Thymus (tissue), 11 donors: ENCODE measurements around the gene DNMT3L. TPM values are rescaled to one million over a fixed set of nuclear protein-coding genes. Genes with fewer than 3 reads are reported as not detected.
"Not testable (repeated sequence)": the region's sequence is repeated elsewhere in the genome, so short reads cannot be mapped to it uniquely, and the experiment has no call there.

Source experiments
- DNase-seq, 9 donors: peaks; one replicate each; pipeline ENCODE4 v3.0.0-alpha.2; 2013; ENCODE audit warnings: low spot score in 9 of 9, low read depth in 6 of 9, missing footprints in 1 of 9
- H3K27ac ChIP-seq, 2 donors: one replicate each; pipeline ENCODE4 v1.5.1; 2013; ENCODE audit warnings: control low read depth in 1 of 2, low read depth in 1 of 2, low read length in 1 of 2, mild to moderate bottlenecking in 1 of 2, moderate library complexity in 1 of 2
- H3K27me3 ChIP-seq, 2 donors: one replicate each; pipeline ENCODE4 v1.5.1; 2013; ENCODE audit warnings: low read length in 1 of 2; ENCODE audit not compliant: control insufficient read depth in 2 of 2, insufficient read depth in 1 of 2
- H3K36me3 ChIP-seq, 2 donors: one replicate each; pipeline ENCODE4 v1.5.1; 2013; ENCODE audit warnings: low read length in 1 of 2, mild to moderate bottlenecking in 1 of 2, moderate library complexity in 1 of 2; ENCODE audit not compliant: control insufficient read depth in 2 of 2, insufficient read depth in 2 of 2
- H3K4me1 ChIP-seq, 2 donors: one replicate each; pipeline ENCODE4 v1.5.1; 2013; ENCODE audit warnings: low read length in 2 of 2; ENCODE audit not compliant: control insufficient read depth in 2 of 2, insufficient read depth in 2 of 2
- H3K4me3 ChIP-seq, 2 donors: one replicate each; pipeline ENCODE4 v1.5.1; 2013; ENCODE audit warnings: low read length in 2 of 2, control low read depth in 1 of 2, mild to moderate bottlenecking in 1 of 2
- H3K9me3 ChIP-seq, 2 donors: one replicate each; pipeline ENCODE4 v1.5.1; 2013; ENCODE audit warnings: low read length in 1 of 2, mild to moderate bottlenecking in 1 of 2; ENCODE audit not compliant: control insufficient read depth in 2 of 2, insufficient read depth in 1 of 2
- WGBS: extraction: QIAGEN DNeasy Blood & Tissue Kit; methylation state at CpG from one replicate; pipeline ENCODE4 v1.1.7; 2013; 5-methylcytosine and 5-hydroxymethylcytosine counted together
- polyA plus RNA-seq: library from polyadenylated mRNA; stranded (reverse); fragments of 200-250 nt; gene quantifications from one replicate; pipeline ENCODE4 v1.2.3, GENCODE V29; 2013
- total RNA-seq: library from RNA; stranded (reverse); fragments of 120-200 nt; gene quantifications from one replicate; pipeline ENCODE4 v1.2.4, GENCODE V29; 2013
- donor health status: healthy.

DNMT3L gene
- total and polyA plus RNA-seq, 2 donors = 0.42 to 0.80 TPM

- Histone ChIP-seq H3K27me3 (peaks cover 0 to 11% of the 10 kb centered on the region in 2 donors), H3K4me1 (peaks cover 12 to 32% of the 10 kb centered on the region in 2 donors)
- not testable (repeated sequence) for H3K36me3 ChIP-seq, H3K27ac ChIP-seq, H3K4me3 ChIP-seq, H3K9me3 ChIP-seq, DNase-seq
- WGBS = 95% methylated on average over 23 of the region's 23 CpGs
Observed at GRCh38 chr21:44302573-44303401, 41.1 kb upstream of the DNMT3L start.

GRCh38 chr21:44301961-44302406 lies 40.3 kb upstream of the DNMT3L start:
- 82% methylated on average over 9 of the region's 9 CpGs for WGBS
- no peak overlapping the region for H3K4me3 ChIP-seq

GRCh38 chr21:44301141-44301540 lies 39.4 kb upstream of the DNMT3L start:
- Histone ChIP-seq H3K27me3 (peaks cover 0 to 19% of the 10 kb centered on the region in 2 donors), H3K4me1 (peaks cover 13 to 40% of the 10 kb centered on the region in 2 donors), H3K9me3 (no peaks in the 10 kb centered on the region), H3K27ac (no peak overlapping the region), H3K4me3 (peak overlapping the region in 1 of 2 donors; percentile 45), H3K36me3 (no peaks in the 10 kb centered on the region)
- no peak for DNase-seq
- WGBS = 89% methylated on average over 13 of the region's 13 CpGs

More at GRCh38 chr21:44301961-44302406, 40.3 kb upstream of the DNMT3L start:
- no peaks in the 10 kb centered on the region for H3K9me3 ChIP-seq
- H3K4me1 ChIP-seq = peaks cover 13 to 37% of the 10 kb centered on the region in 2 donors
- peaks cover 0 to 16% of the 10 kb centered on the region in 2 donors for H3K27me3 ChIP-seq
- DNase-seq = no peak
- H3K36me3 ChIP-seq = no peaks in the 10 kb centered on the region
- H3K27ac ChIP-seq = no peak overlapping the region

GRCh38 chr21:44300262-44300959 lies 38.7 kb upstream of the DNMT3L start:
- 5% methylated on average over 67 of the region's 67 CpGs for WGBS
- H3K4me1 ChIP-seq = peaks cover 13 to 46% of the 10 kb centered on the region in 2 donors
- peaks cover 0 to 23% of the 10 kb centered on the region in 2 donors for H3K27me3 ChIP-seq
- peak overlapping the region in 1 of 2 donors; percentile 77 for H3K27ac ChIP-seq
- DNase-seq = peak in 7 of 9 donors; percentile 15 to 54 (median 22)
- H3K4me3 ChIP-seq = peak overlapping the region; percentile 45 to 96
- no peaks in the 10 kb centered on the region for H3K36me3 ChIP-seq
- no peaks in the 10 kb centered on the region for H3K9me3 ChIP-seq

- Histone ChIP-seq H3K4me3 (peak within 1 kb of the TSS; percentile 49 to 96), H3K27ac (peak within 1 kb of the TSS; percentile 67 to 91), H3K4me1 (peaks cover 13 to 44% of the 10 kb centered on the region in 2 donors), H3K36me3 (no peaks in the 10 kb centered on the region), H3K9me3 (no peaks in the 10 kb centered on the region), H3K27me3 (peaks cover 0 to 23% of the 10 kb centered on the region in 2 donors)
- peak in 7 of 9 donors; percentile 19 to 66 (median 34) for DNase-seq
- under 1% methylated on average over 94 of the region's 94 CpGs for WGBS
Observed at GRCh38 chr21:44299458-44300261, 38.0 kb upstream of the DNMT3L start, which contains the start of gene PFKL. Gene PFKL, plus strand, starts transcription at chr21:44300053. Its CDS starts 53 bp downstream, at chr21:44300106.

GRCh38 chr21:44299085-44299457 lies 37.4 kb upstream of the DNMT3L start:
- peak in 4 of 9 donors; percentile 5 to 17 (median 11) for DNase-seq
- peak overlapping the region; percentile 49 to 96 for H3K4me3 ChIP-seq
- H3K27me3 ChIP-seq = peaks cover 0 to 23% of the 10 kb centered on the region in 2 donors
- peaks cover 13 to 43% of the 10 kb centered on the region in 2 donors for H3K4me1 ChIP-seq
- no peaks in the 10 kb centered on the region for H3K36me3 ChIP-seq
- H3K27ac ChIP-seq = peak overlapping the region; percentile 67 to 91
- WGBS = 32% methylated on average over 10 of the region's 10 CpGs
- no peaks in the 10 kb centered on the region for H3K9me3 ChIP-seq

- H3K4me1 ChIP-seq = peaks cover 13 to 41% of the 10 kb centered on the region in 2 donors
- H3K9me3 ChIP-seq = no peaks in the 10 kb centered on the region
- 95% methylated on average over 2 of the region's 2 CpGs for WGBS
- no peak overlapping the region for H3K27ac ChIP-seq
- H3K4me3 ChIP-seq = no peak overlapping the region
- H3K27me3 ChIP-seq = peaks cover 0 to 23% of the 10 kb centered on the region in 2 donors
- no peak for DNase-seq
- no peaks in the 10 kb centered on the region for H3K36me3 ChIP-seq
Observed at GRCh38 chr21:44298301-44298700, 36.6 kb upstream of the DNMT3L start.

GRCh38 chr21:44297525-44298290 lies 36.0 kb upstream of the DNMT3L start:
- 30% methylated on average over 22 of the region's 22 CpGs for WGBS
- peaks cover 13 to 40% of the 10 kb centered on the region in 2 donors for H3K4me1 ChIP-seq
- H3K4me3 ChIP-seq = no peak overlapping the region
- H3K36me3 ChIP-seq = no peaks in the 10 kb centered on the region
- no peaks in the 10 kb centered on the region for H3K9me3 ChIP-seq
- no peak overlapping the region for H3K27ac ChIP-seq
- peak in 8 of 9 donors; percentile 29 to 72 (median 46) for DNase-seq
- H3K27me3 ChIP-seq = peaks cover 0 to 23% of the 10 kb centered on the region in 2 donors
